ENCODE measurements around the gene REXO1.

Gene REXO1

GRCh38 chr19:1790054-1790792 is 58.1 kb downstream of the REXO1 start:
- DNase-seq: no peak

GRCh38 chr19:1789261-1790041 is 58.8 kb downstream of the REXO1 start:
- peak in 1 of 4 experiments; percentile 13 for DNase-seq

DNA sequence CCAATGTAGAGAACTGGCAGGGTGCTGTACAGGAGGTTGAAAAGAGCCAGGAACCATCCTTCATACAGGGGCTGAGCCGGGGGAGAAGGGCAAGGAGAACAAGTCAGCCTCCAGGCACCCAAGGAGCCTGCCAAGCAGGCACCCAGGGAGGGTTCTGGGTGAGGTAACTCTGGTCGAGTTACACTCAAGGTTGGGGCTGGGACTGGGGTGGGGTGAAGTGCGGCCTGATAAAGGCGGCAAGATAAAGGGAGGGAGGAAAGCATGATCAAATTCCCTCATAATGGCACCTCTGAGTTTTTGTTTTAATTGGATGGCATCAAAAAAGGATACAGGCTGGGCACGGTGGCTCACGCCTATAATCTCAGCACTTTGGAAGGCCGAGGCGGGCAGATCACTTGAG is 61.2 kb downstream of the REXO1 start:
- DNase-seq: no peak

DNA sequence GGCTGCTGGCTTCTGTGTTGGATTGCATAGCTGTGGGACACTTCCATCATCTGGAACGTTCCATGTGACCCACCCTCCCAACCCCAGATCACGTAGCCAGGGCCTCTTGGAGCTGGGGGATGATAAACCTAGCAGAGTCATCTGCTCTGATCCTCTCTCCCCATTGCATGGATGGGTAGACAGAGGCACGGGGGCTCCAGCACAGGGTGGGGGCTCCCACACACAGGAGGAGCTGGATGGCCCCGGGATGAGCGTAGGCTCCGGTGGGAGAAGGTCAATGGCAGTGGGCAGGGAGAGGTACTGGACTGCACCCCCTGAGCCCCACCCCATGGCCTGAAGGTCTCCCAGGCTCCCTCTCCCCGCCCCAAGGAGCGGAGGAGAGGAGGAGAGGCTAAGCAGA is 61.6 kb downstream of the REXO1 start:
- DNase-seq: no peak

DNA sequence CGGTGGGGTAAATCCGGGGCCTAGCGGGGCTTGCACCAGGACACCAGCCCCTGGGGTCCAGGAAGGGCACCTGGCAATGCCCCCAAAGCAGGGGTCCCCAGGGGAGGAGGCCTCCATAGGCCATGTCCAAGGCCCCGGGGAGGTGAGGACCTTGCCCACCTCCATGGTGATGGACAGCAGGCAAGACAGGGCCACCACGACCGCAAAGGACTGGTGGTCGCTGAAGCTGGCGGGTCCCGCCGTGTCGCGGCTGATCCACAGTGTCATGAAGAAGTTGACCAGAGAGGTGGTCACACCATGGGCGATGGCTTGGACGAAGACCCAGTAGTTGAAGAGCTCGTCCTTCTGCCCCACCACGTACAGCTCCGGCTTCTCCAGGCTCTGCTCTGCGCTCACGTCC is 63.0 kb downstream of the REXO1 start:
- no peak for DNase-seq

GRCh38 chr19:1783874-1784273 is 64.4 kb downstream of the REXO1 start:
- DNase-seq: peak in 1 of 4 experiments; percentile 34

DNA sequence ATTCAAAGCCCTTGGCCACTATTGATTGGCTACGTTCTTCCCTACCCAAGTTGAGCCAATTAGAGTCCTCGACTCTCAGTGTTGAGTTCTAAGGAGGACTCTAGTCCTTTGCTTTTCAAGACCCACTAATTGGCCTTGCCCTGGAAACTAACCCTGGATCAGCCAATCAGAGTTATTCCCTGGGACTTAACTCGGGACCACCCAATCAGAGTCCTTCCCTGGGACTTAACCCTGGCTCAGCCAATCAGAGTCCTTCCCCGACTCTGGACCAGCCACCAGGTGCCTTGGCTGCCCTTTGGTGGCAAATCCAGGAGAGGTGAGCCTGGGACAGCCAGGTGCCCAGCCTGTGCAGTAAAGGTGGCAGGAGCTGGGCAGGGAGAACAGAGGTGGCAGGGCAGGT is 64.9 kb downstream of the REXO1 start:
- no peak for DNase-seq

- DNase-seq: no peak
These were observed 65.8 kb downstream of the REXO1 start for GRCh38 chr19:1782521-1782920.

- DNase-seq: peak in 2 of 4 experiments; percentile 20 to 29
These were observed 67.9 kb downstream of the REXO1 start for GRCh38 chr19:1780272-1780958.

DNA sequence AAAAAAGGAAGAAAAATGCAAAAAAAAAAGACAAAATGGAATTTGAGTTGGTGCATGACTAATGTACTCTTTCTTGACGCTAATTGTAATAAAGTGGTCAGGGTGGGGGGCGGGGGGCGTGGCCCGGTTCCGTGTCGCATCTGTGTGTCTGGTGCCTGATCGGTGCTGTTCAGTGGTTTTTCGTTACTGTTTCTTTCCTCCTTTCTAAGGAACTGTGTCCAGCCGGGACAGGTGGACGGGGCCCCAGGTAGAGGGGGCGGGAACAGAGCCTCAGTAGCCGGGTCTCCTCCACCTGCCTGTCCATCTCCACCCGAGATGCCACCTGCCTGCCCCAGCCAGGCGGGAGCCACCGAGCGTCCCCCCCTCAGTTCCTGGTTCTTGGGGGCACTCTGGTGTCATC is 68.7 kb downstream of the REXO1 start:
- DNase-seq: no peak

GRCh38 chr19:1777149-1777548 is 71.1 kb downstream of the REXO1 start:
- no peak for DNase-seq

DNA sequence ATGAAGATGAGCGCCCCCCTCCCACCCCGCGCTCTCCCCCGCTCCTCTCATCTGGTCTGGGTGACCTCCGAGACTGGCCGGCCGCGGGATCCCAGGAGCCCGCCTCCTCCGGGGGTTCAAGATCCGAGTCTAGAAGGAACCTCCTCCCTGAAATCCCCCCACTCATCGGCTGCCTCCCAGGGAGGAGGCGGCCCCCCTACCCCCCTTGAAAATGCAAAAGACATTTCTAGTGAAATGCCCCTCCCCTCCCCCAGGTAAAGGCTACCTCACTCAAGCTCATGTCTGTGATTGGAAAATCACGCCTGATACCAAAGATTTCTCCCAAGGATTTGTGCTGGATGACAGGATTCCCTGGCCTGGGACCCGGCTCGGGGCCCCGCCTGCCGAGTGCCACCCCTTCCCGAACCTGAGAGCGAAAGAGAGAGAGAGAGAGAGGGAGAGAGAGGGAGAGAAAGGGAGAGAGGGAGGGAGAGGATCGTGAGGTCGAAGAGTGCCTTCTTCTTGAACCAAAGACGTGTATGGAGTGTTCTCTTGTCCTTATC is 71.6 kb downstream of the REXO1 start:
- DNase-seq: no peak

- DNase-seq: no peak
These were observed 72.2 kb downstream of the REXO1 start for GRCh38 chr19:1775951-1776605.

DNA sequence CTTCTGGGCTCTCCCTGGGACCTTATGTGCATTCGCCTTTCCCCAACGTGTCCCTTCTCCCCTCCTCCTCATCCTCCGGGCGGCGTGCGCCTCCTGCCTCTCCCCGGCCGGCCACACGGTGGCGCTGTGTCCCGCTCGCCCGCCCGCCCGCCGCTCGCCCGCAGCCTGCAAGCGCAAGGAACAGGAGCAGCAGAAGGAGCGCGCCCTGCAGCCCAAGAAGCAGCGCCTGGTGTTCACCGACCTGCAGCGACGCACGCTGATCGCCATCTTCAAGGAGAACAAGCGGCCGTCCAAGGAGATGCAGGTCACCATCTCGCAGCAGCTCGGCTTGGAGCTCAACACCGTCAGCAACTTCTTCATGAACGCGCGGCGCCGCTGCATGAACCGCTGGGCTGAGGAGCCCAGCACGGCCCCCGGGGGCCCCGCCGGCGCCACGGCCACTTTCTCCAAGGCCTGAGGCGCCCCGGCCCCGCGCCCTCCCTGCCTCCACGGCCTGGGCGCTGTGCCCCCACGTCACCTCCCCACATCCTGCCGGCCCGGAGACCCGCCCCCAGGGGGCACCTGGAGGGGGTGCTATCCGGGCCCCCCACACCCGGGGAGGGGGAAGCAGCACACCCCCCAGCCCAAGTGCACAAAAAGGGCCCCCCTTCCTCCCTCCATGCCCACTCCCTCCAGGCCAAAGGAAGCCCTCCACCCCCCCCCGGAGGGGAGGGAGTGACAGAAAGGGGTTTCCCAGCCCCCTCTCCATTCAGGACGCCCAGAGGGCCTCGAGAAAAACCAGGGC is 73.1 kb downstream of the REXO1 start:
- no peak for DNase-seq

DNA sequence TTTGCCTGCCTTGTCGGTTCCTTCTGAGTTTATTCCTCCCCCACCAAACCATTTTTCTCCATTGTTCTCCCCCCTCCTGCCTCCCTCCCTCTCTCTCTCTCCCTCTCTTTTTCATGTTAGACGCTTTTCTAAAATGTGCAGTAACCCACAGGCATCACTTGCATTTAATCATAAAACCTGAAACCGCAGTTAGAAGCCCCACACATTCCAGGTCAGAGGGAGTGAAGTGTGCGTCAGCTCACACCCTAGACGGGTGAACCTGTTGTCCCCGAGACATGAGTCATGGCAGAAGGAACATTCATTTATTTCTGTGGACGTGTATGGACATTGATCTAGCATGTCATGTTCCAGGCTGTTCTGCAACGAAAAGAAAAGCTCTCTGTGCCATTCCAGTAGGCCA is 75.1 kb downstream of the REXO1 start:
- no peak for DNase-seq

DNA sequence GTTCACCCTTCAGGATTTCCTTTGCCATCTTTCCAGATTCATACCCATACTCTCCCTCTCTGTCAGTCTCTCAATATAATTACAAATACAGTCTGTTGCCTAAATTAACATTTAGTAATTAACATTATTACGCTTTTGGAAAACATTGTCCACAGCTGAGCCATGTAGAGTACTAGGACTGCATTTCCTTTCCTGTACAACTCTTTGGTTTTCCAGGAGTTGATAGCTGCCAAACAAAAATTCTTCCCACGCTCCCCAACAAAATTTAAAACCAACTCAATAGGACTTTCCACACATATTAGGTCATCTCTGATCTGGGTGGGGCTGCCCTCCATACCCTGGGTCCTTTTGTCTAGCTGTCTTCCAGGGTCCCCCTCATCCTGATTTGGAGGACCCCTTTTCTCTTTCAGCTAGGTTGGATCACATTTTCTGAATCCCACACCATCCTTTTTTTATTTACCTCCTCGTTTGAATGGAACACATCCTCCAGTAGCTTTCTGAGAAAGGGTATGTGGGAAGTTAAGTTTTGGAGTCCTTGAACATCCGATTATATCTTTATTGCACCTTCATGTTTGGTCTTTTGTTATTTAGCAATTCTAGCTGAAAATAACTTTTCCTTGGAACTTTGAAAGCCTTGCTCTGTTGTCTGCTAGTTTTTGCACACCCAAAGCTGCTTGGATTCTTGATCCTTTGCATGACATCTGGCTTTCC is 77.3 kb downstream of the REXO1 start:
- DNase-seq: no peak

DNA sequence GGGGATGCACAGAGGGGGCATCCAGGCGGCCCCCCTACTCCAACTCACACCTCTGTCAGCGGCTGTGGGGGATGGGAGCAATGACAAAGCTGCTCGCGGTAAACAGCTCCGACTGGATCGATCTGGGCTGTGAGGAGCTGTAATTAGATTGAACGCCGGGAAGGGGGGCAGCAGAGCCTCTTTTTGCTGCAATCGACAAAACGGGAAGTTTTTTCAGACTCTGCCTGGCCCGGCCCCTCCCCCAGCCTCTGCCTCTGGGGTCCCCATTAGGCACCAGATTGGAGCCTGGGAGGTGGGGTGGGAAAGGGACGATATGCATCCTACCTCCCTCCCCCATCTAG is 78.7 kb downstream of the REXO1 start:
- no peak for DNase-seq

- DNase-seq: no peak
These were observed 79.2 kb downstream of the REXO1 start for GRCh38 chr19:1768918-1769644.

DNA sequence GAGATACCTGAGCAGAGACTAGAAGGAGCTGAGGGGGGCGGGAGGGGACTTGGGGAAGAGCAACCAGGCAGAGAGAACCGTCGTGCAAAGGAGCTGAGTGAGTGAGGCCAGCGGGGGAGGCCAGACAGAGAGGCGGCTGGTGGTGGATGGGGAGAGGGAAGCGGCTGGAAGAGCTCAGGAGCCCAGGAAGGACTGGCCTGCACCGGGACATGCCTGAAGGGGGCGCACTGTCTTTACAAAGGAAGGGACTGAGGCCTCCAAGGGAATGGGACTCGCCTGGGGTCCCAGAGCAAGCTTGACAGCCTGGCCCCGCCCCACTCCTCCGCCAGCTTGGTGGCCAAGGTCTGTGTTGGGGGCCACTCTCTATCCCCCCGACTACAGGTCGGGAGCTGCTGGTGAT is 80.0 kb downstream of the REXO1 start:
- DNase-seq: peak; percentile 16 to 56 (median 40)

DNA sequence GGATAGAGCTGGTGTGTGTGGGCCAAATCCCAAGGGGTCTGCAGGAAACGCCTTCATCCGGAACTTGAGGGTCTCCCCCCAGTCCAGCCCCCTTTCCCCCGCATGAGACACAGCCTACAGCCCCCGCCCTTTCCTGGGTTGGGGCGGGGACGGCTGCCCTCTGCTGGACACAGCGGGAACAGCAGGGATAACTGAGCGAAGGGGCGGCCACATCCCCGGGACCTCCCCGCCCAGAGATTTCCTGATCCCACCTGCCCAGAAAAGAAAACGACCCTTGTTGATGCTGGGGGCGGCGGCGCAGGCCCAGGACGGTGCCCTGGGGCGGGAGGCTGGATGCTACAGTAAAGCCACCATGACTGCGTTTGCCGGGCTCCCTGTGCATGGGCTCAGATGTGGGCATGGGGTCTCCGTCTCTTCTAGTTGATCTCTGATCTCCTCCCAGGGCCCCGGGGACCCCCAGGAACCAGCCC is 80.8 kb downstream of the REXO1 start:
- peak; percentile 32 to 62 (median 57) for DNase-seq

Data from suppressor macrophage (primary cell).